ENCODE results near the gene PIP5K1C. TPM values are rescaled to one million over a fixed set of nuclear protein-coding genes. Genes with fewer than 3 reads are reported as not detected.

Gene PIP5K1C
- total and polyA plus RNA-seq, 5 donors: 31.4 to 48.3 (median 39.7) TPM

DNA sequence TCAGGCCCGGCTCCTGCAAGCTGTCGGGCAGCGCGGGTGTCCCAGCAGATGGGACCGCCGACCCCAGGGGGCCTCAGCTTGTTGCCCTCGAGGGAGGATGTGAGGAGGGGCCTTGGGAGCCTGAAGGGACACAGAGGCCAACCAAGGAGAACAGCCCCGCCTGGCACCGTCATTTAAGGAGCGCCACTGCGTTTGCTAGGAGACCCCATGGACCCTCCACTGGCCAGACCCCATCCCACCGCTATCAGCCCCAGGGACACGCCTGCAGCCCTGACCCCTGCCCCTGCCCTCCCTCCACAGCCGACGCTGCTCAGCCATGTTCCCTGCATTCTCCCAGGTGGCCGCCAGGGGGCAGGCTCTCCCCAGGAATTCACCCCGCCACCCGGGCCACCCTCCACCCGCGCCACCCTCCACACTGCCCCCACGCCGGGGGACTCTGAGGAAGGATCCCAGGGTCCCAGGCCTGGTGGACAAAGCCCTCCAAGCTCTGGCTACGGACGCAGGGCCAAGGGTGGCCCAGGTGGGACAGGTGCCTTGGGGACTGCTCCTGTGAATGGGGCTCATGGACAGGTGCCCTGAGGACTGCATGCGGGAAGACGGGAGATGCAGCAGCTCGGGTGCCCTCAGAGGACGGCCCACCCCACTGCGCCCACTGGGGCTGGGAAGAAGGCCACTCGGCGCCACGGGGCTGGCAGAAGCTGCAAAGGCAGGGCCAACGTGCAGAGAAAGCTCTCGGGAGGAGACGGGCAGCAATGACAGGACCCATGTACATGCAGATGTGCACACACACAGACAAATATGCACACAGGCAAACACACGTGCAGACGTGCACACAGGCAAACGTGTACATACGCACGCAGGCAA is 34.4 kb downstream of the PIP5K1C start:
- DNase-seq (peak; percentile 61 to 91 (median 87)), ATAC-seq (peak; percentile 17 to 30)
- peaks cover 3% of the 10 kb centered on the region for H3K4me1 ChIP-seq (ENCODE audit: control insufficient read depth, insufficient read depth, low read length)
- no peaks in the 10 kb centered on the region for H3K27me3 ChIP-seq (ENCODE audit: control insufficient read depth, insufficient read depth)
- WGBS: 40% methylated on average over 40 of the region's 40 CpGs
- H3K4me3 ChIP-seq (ENCODE audit: low read length): no peak overlapping the region
- no peak overlapping the region for H3K27ac ChIP-seq (ENCODE audit: low read length)
- no peaks in the 10 kb centered on the region for H3K9me3 ChIP-seq (ENCODE audit: control insufficient read depth, low read length)
- intact Hi-C loops (cut with DNase I): loop anchor here in 3 of 4 donors (2.0 to 5.0 kb wide), 2 partner anchors 36 to 41 kb away; partner anchors contain the start of gene PIP5K1C (in 2 of the 3)

DNA sequence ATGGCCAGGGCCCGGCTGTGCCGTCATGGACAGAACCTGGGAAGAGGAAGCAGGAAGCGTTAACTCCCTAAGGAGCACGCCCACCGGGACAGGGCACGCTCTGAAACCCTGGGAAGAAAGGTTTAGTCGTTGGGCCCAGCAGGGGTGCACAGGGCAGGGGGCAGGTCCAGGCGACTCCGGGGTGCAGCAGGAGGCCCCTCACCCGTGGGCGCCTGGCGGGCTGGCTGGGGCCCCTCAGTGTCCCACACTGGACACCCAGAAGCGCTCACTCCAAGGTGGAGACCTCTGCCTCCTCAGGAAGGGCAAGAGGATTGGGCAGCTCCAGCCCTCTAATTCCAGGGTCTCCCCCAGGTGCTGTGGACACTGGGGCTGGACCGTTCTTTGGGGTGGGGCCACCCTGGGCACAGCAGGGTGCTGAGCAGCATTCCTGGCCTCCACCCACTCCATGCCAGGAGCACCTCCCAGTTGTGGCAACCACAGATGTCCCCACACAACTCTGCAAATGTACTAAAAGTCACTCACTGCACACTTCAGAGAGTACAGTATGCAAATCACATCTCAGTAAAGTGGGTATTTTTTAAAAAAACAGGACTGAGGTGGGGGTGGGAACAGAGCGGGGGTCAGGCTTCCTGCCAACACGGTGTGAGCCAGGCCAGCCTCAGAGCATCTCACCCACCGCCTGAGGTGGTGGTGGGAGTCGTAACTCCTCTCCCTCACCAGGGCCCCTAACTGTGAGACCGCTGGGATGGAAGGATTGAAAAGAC is 35.2 kb downstream of the PIP5K1C start:
- H3K4me3 ChIP-seq (ENCODE audit: low read length): no peak overlapping the region
- DNase-seq (peak in 2 of 3 donors; percentile 13 to 34), ATAC-seq (no peak)
- peaks cover 3% of the 10 kb centered on the region for H3K4me1 ChIP-seq (ENCODE audit: control insufficient read depth, insufficient read depth, low read length)
- H3K27me3 ChIP-seq (ENCODE audit: control insufficient read depth, insufficient read depth): no peaks in the 10 kb centered on the region
- WGBS: 76% methylated on average over 19 of the region's 19 CpGs
- H3K27ac ChIP-seq (ENCODE audit: low read length): no peak overlapping the region
- intact Hi-C loops (cut with DNase I): loop anchor here in 3 of 4 donors (2.0 to 5.0 kb wide), 2 partner anchors 37 to 42 kb away; partner anchors contain the start of gene PIP5K1C (in 2 of the 3)
- H3K9me3 ChIP-seq (ENCODE audit: control insufficient read depth, low read length): no peaks in the 10 kb centered on the region

GRCh38 chr19:3663838-3664237 is 36.4 kb downstream of the PIP5K1C start:
- WGBS: 94% methylated on average over 18 of the region's 18 CpGs
- Histone ChIP-seq H3K27ac (ENCODE audit: low read length) (no peak overlapping the region), H3K4me1 (ENCODE audit: control insufficient read depth, insufficient read depth, low read length) (no peaks in the 10 kb centered on the region), H3K4me3 (ENCODE audit: low read length) (no peak overlapping the region), H3K9me3 (ENCODE audit: control insufficient read depth, low read length) (no peaks in the 10 kb centered on the region), H3K27me3 (ENCODE audit: control insufficient read depth, insufficient read depth) (no peaks in the 10 kb centered on the region)
- intact Hi-C loops (cut with DNase I): loop anchor here in 1 of 4 donors (2.0 kb wide), 1 partner anchor 43 kb away; no protein-coding TSS in a partner anchor
- no peak for ATAC-seq
- DNase-seq: peak in 1 of 3 donors; percentile 50

GRCh38 chr19:3661284-3662238 is 38.7 kb downstream of the PIP5K1C start:
- Histone ChIP-seq H3K27me3 (ENCODE audit: control insufficient read depth, insufficient read depth) (no peaks in the 10 kb centered on the region), H3K9me3 (ENCODE audit: control insufficient read depth, low read length) (no peaks in the 10 kb centered on the region), H3K27ac (ENCODE audit: low read length) (no peak overlapping the region), H3K4me1 (ENCODE audit: control insufficient read depth, insufficient read depth, low read length) (no peaks in the 10 kb centered on the region), H3K4me3 (ENCODE audit: low read length) (no peak overlapping the region)
- no peak for DNase-seq
- WGBS: 95% methylated on average over 34 of the region's 34 CpGs
- intact Hi-C loops (cut with DNase I): no loop called here
- no peak for ATAC-seq

DNA sequence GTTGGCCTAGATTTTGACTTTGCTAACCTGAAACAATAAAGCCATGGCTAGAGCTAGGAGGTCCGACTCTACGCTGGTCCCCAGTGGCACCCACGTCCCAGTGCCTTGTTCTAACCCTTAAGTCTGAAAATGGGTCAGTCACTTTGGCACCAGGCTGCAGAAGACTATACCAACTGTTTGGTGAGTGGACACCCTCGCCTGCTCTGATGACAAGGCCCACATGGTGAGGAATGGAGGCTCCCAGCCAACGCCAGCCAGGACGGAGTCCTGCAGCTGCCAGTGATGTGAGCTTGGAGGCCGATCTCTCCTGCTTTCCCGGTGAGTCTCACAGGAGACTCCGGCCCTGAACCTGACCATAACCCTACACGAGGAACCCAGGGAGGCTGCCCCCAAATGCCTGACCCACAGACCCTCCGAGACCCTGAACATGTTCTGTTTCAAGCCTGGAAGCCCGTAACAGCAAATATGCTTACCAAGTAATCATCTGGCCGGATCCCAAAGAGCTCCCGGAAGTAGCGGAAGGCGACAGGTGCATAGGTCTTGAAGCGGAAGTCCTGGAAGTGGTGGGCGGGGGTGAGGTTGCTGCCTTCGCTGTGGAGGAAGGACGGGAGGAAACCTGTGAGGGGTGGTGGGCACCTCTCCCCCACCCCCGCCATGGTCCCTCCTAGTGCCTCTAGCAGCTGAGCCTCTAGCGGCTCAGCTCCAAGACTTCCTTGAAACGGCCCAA is 39.6 kb downstream of the PIP5K1C start:
- WGBS: 80% methylated on average over 23 of the region's 23 CpGs
- no peak overlapping the region for H3K4me3 ChIP-seq (ENCODE audit: low read length)
- no peak for DNase-seq
- ATAC-seq: no peak
- H3K27me3 ChIP-seq (ENCODE audit: control insufficient read depth, insufficient read depth): no peaks in the 10 kb centered on the region
- no peak overlapping the region for H3K27ac ChIP-seq (ENCODE audit: low read length)
- no peaks in the 10 kb centered on the region for H3K4me1 ChIP-seq (ENCODE audit: control insufficient read depth, insufficient read depth, low read length)
- intact Hi-C loops (cut with DNase I): no loop called here
- H3K9me3 ChIP-seq (ENCODE audit: control insufficient read depth, low read length): no peaks in the 10 kb centered on the region

DNA sequence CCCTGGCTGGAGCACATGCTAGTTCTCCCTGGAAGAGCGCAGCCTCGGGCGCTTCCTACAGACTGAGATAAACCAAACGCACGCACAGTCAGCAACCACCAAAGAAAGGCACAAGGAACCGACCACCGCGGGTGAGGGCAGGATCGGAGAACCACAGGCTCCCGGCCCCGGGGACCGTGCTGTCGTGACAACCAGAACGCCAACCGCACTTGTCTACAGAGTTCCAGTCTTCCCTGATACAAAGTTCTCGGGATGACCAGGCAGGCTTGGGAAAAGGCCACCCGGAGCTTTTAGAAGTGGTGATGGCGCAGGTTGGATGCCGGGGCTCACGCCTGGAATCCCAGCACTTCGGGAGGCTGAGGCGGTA is 40.5 kb downstream of the PIP5K1C start:
- intact Hi-C loops (cut with DNase I): no loop called here
- Histone ChIP-seq H3K27me3 (ENCODE audit: control insufficient read depth, insufficient read depth) (no peaks in the 10 kb centered on the region), H3K4me3 (ENCODE audit: low read length) (no peak overlapping the region), H3K27ac (ENCODE audit: low read length) (no peak overlapping the region), H3K9me3 (ENCODE audit: control insufficient read depth, low read length) (no peaks in the 10 kb centered on the region), H3K4me1 (ENCODE audit: control insufficient read depth, insufficient read depth, low read length) (no peaks in the 10 kb centered on the region)
- 97% methylated on average over 22 of the region's 22 CpGs for WGBS
- ATAC-seq (no peak), DNase-seq (peak in 1 of 3 donors; percentile 42)

- Histone ChIP-seq H3K9me3 (ENCODE audit: control insufficient read depth, low read length) (no peaks in the 10 kb centered on the region), H3K27me3 (ENCODE audit: control insufficient read depth, insufficient read depth) (no peaks in the 10 kb centered on the region), H3K27ac (ENCODE audit: low read length) (no peak overlapping the region), H3K4me3 (ENCODE audit: low read length) (no peak overlapping the region), H3K4me1 (ENCODE audit: control insufficient read depth, insufficient read depth, low read length) (no peaks in the 10 kb centered on the region)
- DNase-seq (peak in 1 of 3 donors; percentile 31), ATAC-seq (no peak)
- 91% methylated on average over 37 of the region's 37 CpGs for WGBS
- intact Hi-C loops (cut with DNase I): no loop called here
These were observed 41.2 kb downstream of the PIP5K1C start for GRCh38 chr19:3658870-3659745.

- Histone ChIP-seq H3K4me1 (ENCODE audit: control insufficient read depth, insufficient read depth, low read length) (no peaks in the 10 kb centered on the region), H3K27ac (ENCODE audit: low read length) (no peak overlapping the region), H3K4me3 (ENCODE audit: low read length) (no peak overlapping the region), H3K27me3 (ENCODE audit: control insufficient read depth, insufficient read depth) (no peaks in the 10 kb centered on the region), H3K9me3 (ENCODE audit: control insufficient read depth, low read length) (no peaks in the 10 kb centered on the region)
- intact Hi-C loops (cut with DNase I): no loop called here
- DNase-seq: peak; percentile 59 to 77 (median 77)
- peak; percentile 43 to 57 for ATAC-seq
- WGBS: 75% methylated on average over 39 of the region's 39 CpGs
These were observed 42.0 kb downstream of the PIP5K1C start for GRCh38 chr19:3658004-3658869.

DNA sequence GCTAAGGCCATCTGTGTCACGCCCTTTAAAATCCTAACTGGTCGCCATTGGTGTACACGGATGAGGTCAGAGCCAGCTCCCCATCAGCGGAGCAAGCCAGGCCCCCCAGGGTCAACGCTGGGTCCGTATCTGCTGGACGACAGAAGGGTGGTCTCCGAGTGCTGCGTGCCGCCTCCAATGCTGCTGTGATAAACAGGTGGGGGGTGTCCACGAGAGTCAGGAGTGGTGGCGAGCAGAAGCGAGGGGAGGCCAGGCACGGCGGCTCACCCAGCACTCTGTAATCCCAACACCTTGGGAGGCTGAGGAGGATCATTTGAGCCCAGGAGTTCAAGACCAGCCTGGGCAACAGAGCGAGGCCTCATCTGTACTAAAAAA is 42.9 kb downstream of the PIP5K1C start:
- DNase-seq: peak in 1 of 3 donors; percentile 45
- H3K9me3 ChIP-seq (ENCODE audit: control insufficient read depth, low read length): no peaks in the 10 kb centered on the region
- intact Hi-C loops (cut with DNase I): no loop called here

More for the DNA sequence above, 42.9 kb downstream of the PIP5K1C start:
- Histone ChIP-seq H3K4me3 (ENCODE audit: low read length) (no peak overlapping the region), H3K4me1 (ENCODE audit: control insufficient read depth, insufficient read depth, low read length) (no peaks in the 10 kb centered on the region), H3K27ac (ENCODE audit: low read length) (no peak overlapping the region), H3K27me3 (ENCODE audit: control insufficient read depth, insufficient read depth) (no peaks in the 10 kb centered on the region)
- 98% methylated on average over 16 of the region's 16 CpGs for WGBS
- ATAC-seq: no peak
